ENCODE results near the gene MDM1.

MDM1 gene

GRCh38 chr12:68342966-68343365, 10.8 kb upstream of the MDM1 start (continued):
- TF ChIP-seq ATF2 (tag by site-specific recombination; IDR thresholded peaks at IDR 0.05; ENCODE audit: low read depth) (no peak), ZNF423 (tag by site-specific recombination; IDR thresholded peaks at IDR 0.05) (no peak), ZNF513 (tag by site-specific recombination; IDR thresholded peaks at IDR 0.05) (no peak), ZSCAN5A (tag by site-specific recombination; IDR thresholded peaks at IDR 0.05) (no peak), FEZF1 (tag by site-specific recombination; IDR thresholded peaks at IDR 0.05) (no peak), ZXDB (tag by site-specific recombination; IDR thresholded peaks at IDR 0.05) (no peak), ZNF830 (tag by site-specific recombination; IDR thresholded peaks at IDR 0.05; ENCODE audit: low read depth) (no peak), ZNF211 (tag by site-specific recombination; IDR thresholded peaks at IDR 0.05; ENCODE audit: low read depth) (no peak), ZFP37 (tag by site-specific recombination; IDR thresholded peaks at IDR 0.05) (no peak), ZNF843 (tag by site-specific recombination; IDR thresholded peaks at IDR 0.05) (no peak), ZBTB44 (tag by site-specific recombination; IDR thresholded peaks at IDR 0.05) (no peak), GLI2 (tag by site-specific recombination; IDR thresholded peaks at IDR 0.05; ENCODE audit: borderline replicate concordance, low read depth) (no peak)

- no peaks in the 10 kb centered on the region for H3K36me3 ChIP-seq (ENCODE audit: control insufficient read depth in 2 of 2, insufficient read depth in 1 of 2, low read length in 2 of 2)
- H3K27ac ChIP-seq (ENCODE audit: extremely low read depth, low read depth, low read length): no peak overlapping the region
- ChIA-PET POLR2A (no interaction called here), CTCF (interaction anchor here (1.2 to 1.3 kb wide), 2 partner anchors 24 to 268 kb away, joined by 4 to 6 read pairs; no protein-coding TSS in a partner anchor)
- no peak overlapping the region for H3K4me3 ChIP-seq (ENCODE audit: low read depth, low read length)
- peaks cover 4% of the 10 kb centered on the region; the same call in 1 of the 2 replicates for H3K4me1 ChIP-seq (ENCODE audit: control insufficient read depth, insufficient read depth, low read length)
- H3K9me3 ChIP-seq (ENCODE audit: control insufficient read depth, insufficient read depth, low read depth, low read length): no peaks in the 10 kb centered on the region
- no peak for TF ChIP-seq HOXA7 (CRISPR knock-in tag; IDR thresholded peaks at IDR 0.05; ENCODE audit: borderline replicate concordance)
- TF ChIP-seq HOXC10 (CRISPR knock-in tag; IDR thresholded peaks at IDR 0.05): no peak
- no peak for TF ChIP-seq ZBTB7A (tag by site-specific recombination; IDR thresholded peaks at IDR 0.05; ENCODE audit: low read depth)
- TF ChIP-seq MYNN (tag by site-specific recombination; IDR thresholded peaks at IDR 0.05; ENCODE audit: borderline replicate concordance): no peak
- no peak for TF ChIP-seq ZNF138 (tag by site-specific recombination; IDR thresholded peaks at IDR 0.05; ENCODE audit: borderline replicate concordance)
- TF ChIP-seq ZBTB26 (tag by site-specific recombination; optimal IDR thresholded peaks at IDR 0.05): no peak
- no peak for TF ChIP-seq ZNF394 (tag by site-specific recombination; IDR thresholded peaks at IDR 0.05; ENCODE audit: borderline replicate concordance)
- TF ChIP-seq EGR2 (tag by site-specific recombination; IDR thresholded peaks at IDR 0.05; ENCODE audit: low read depth): no peak
- TF ChIP-seq BCL11A (tag by site-specific recombination; IDR thresholded peaks at IDR 0.05; ENCODE audit: low read depth): no peak
- TF ChIP-seq ZNF518A (tag by site-specific recombination; conservative IDR thresholded peaks at IDR 0.05; ENCODE audit: low read depth): no peak
- TF ChIP-seq ZFHX2 (tag by site-specific recombination; conservative IDR thresholded peaks at IDR 0.05): no peak
- no peak for TF ChIP-seq ZSCAN23 (tag by site-specific recombination; IDR thresholded peaks at IDR 0.05)
- TF ChIP-seq ZEB2 (tag by site-specific recombination; IDR thresholded peaks at IDR 0.05): no peak
- TF ChIP-seq ZNF324 (tag by site-specific recombination; IDR thresholded peaks at IDR 0.05): no peak
These were observed 9.7 kb upstream of the MDM1 start for GRCh38 chr12:68341822-68342221.

Data from HEK293 (cell line).